ENCODE data around the gene GLG1.

DNA sequence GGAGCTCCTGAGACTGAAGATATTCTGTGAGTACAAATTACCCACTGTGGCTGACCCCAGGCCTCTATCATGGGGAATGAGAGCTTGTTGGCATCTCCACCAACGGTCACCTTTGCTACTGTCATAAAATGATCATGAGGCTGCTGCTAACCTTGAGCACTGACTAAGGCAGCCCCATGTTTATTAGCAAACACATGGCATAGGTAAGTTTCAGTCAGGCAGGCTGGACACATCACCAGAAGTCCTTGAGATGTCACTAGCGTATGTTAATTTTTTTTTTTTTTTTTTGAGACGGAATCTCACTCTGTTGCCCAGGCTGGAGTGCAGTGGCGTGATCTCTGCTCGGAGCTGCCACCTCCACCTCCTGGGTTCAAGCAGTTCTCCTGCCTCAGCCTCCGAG lies 1.5 kb upstream of the GLG1 start:
- TF ChIP-seq TAF1 (IDR thresholded peaks at IDR 0.05; ENCODE audit: borderline replicate concordance, low read depth, low read length): no peak
- no peak for TF ChIP-seq POLR2A (IDR thresholded peaks at IDR 0.05; ENCODE audit: low read depth, low read length)
- TF ChIP-seq POLR2AphosphoS5 (IDR thresholded peaks at IDR 0.05; ENCODE audit: low read depth, low read length): no peak
